Glutamatergic neuron (in vitro differentiated cells): ENCODE measurements around the gene POU2F1. TPM values are rescaled to one million over a fixed set of nuclear protein-coding genes. Genes with fewer than 3 reads are reported as not detected.

Experiments
- DNase-seq: peaks from one replicate; pipeline ENCODE4 v3.0.0; 2022
- H3K27ac Mint-ChIP-seq: one replicate; pipeline ENCODE4 v1.8.0; 2020; ENCODE audit warnings: mild to moderate bottlenecking, mixed read lengths, inconsistent platforms; ENCODE audit not compliant: unreplicated experiment
- H3K27me3 Mint-ChIP-seq: one replicate; pipeline ENCODE4 v1.8.0; 2020; ENCODE audit warnings: mild to moderate bottlenecking, moderate library complexity, mixed read lengths, inconsistent platforms; ENCODE audit not compliant: unreplicated experiment
- H3K36me3 Mint-ChIP-seq: one replicate; pipeline ENCODE4 v1.8.0; 2020; ENCODE audit warnings: mild to moderate bottlenecking, mixed read lengths, inconsistent platforms; ENCODE audit not compliant: unreplicated experiment
- H3K4me1 Mint-ChIP-seq: one replicate; pipeline ENCODE4 v1.8.0; 2020; ENCODE audit warnings: mild to moderate bottlenecking, low read depth, mixed read lengths, inconsistent platforms; ENCODE audit not compliant: unreplicated experiment
- H3K4me3 Mint-ChIP-seq: one replicate; pipeline ENCODE4 v1.8.0; 2020; ENCODE audit warnings: mild to moderate bottlenecking, mixed read lengths, inconsistent platforms; ENCODE audit not compliant: unreplicated experiment
- H3K9me3 Mint-ChIP-seq: one replicate; pipeline ENCODE4 v1.8.0; 2020; ENCODE audit warnings: mild to moderate bottlenecking, moderate library complexity, mixed read lengths, inconsistent platforms; ENCODE audit not compliant: unreplicated experiment
- CTCF ChIP-seq: fragments of 200-600 bp; sonication (generic); IDR thresholded peaks from one replicate; pipeline ENCODE4 v1.5.0; 2021; ENCODE audit not compliant: partially characterized antibody, unreplicated experiment
- total RNA-seq: library from RNA; stranded (reverse); fragmentation: NEBNext Ultra II Directional; extraction: Animal tissue kit (Norgen Biotek cat#: 25700); gene quantifications from one replicate; pipeline ENCODE4 v1.2.1, GENCODE V29; 2021; ENCODE audit not compliant: unreplicated experiment

Gene POU2F1
- total RNA-seq, 1 donor from 2014 or later, result 37.7 TPM

DNA sequence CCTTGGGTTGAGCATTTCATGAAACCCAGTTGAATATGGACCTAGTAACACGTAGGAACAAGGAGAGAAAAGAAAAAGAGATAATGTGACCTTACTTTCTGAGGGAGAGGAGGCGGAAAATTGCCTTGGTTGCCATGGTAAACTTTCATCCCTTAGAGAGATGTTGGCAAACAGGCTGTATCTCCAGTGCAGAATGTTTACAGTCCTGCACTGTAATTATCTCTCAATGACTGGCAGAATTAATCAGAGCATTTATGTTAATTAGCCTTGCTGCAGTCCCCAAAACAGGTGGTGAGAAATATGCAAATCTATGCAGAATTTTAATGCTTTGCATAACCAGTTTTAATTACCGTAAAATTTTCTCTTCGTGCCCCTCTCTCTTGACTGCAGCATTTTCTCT, 150.3 kb downstream of the POU2F1 start:
- no peaks in the 10 kb centered on the region for H3K36me3 Mint-ChIP-seq
- no peak overlapping the region for H3K4me3 Mint-ChIP-seq
- H3K9me3 Mint-ChIP-seq, result peaks cover 1% of the 10 kb centered on the region
- H3K27me3 Mint-ChIP-seq, result no peaks in the 10 kb centered on the region
- no peak for DNase-seq
- no peak overlapping the region for H3K27ac Mint-ChIP-seq
- no peak for TF ChIP-seq CTCF
- peaks cover 9% of the 10 kb centered on the region for H3K4me1 Mint-ChIP-seq

GRCh38 chr1:167373398-167373797, 152.7 kb downstream of the POU2F1 start:
- DNase-seq, result no peak
- no peaks in the 10 kb centered on the region for H3K9me3 Mint-ChIP-seq
- no peaks in the 10 kb centered on the region for H3K27me3 Mint-ChIP-seq
- H3K4me1 Mint-ChIP-seq, result peaks cover 9% of the 10 kb centered on the region
- H3K36me3 Mint-ChIP-seq, result no peaks in the 10 kb centered on the region
- no peak overlapping the region for H3K27ac Mint-ChIP-seq
- no peak overlapping the region for H3K4me3 Mint-ChIP-seq
- no peak for TF ChIP-seq CTCF

- Mint-ChIP-seq H3K27me3 (no peaks in the 10 kb centered on the region), H3K27ac (no peak overlapping the region), H3K36me3 (no peaks in the 10 kb centered on the region), H3K9me3 (no peaks in the 10 kb centered on the region), H3K4me3 (no peak overlapping the region), H3K4me1 (peaks cover 8% of the 10 kb centered on the region)
- peak; percentile 30 for DNase-seq
- TF ChIP-seq CTCF, result no peak
Measured at GRCh38 chr1:167373986-167374385, 153.3 kb downstream of the POU2F1 start.

GRCh38 chr1:167375949-167376348, 155.3 kb downstream of the POU2F1 start:
- no peaks in the 10 kb centered on the region for H3K9me3 Mint-ChIP-seq
- H3K27me3 Mint-ChIP-seq, result no peaks in the 10 kb centered on the region
- no peaks in the 10 kb centered on the region for H3K36me3 Mint-ChIP-seq
- H3K27ac Mint-ChIP-seq, result no peak overlapping the region
- TF ChIP-seq CTCF, result no peak
- DNase-seq, result no peak
- H3K4me1 Mint-ChIP-seq, result peaks cover 3% of the 10 kb centered on the region
- H3K4me3 Mint-ChIP-seq, result no peak overlapping the region

DNA sequence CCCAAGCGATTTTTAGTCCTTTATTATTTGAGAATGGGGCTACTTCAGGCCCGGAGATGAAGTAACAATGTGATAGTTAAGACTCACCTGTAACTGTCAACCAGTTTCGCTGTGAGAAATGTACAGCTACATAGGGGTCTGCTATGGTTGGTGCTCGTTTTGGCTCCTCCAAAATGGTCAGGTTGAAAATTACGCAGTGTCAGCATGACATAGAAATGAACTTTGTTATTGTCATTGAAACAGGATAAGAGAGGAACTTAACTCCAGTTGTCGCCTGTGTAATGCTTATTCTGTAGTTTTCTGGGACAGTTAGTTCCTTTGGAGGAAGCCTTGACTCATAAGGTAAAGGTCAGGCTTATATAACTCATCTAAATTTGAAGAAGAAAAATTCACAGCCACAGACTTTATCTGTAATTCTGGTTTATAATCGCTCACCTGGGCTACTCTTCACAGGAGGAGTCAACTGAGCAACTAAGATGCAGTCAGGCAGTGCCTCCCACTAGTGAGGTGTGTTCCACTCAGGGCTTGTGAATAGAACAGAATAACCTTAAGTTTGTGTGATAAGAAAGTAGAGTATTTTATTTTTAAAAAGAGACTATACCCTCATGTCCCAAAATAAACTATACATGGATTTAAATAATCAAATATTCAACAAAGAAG, 166.7 kb downstream of the POU2F1 start:
- no peak overlapping the region for H3K27ac Mint-ChIP-seq
- no peak overlapping the region for H3K4me3 Mint-ChIP-seq
- no peaks in the 10 kb centered on the region for H3K9me3 Mint-ChIP-seq
- DNase-seq, result no peak
- no peak for TF ChIP-seq CTCF
- peaks cover 3% of the 10 kb centered on the region for H3K27me3 Mint-ChIP-seq
- H3K36me3 Mint-ChIP-seq, result no peaks in the 10 kb centered on the region
- H3K4me1 Mint-ChIP-seq, result no peaks in the 10 kb centered on the region
